GM12801 (cell line): ENCODE data around the gene TESK2.

Source experiments
- CTCF ChIP-seq: IDR thresholded peaks from one replicate; pipeline ENCODE4 v1.5.1; 2011; ENCODE audit warnings: control low read depth; ENCODE audit not compliant: insufficient read length; ENCODE audit errors: extremely low read depth

The TESK2 gene

DNA sequence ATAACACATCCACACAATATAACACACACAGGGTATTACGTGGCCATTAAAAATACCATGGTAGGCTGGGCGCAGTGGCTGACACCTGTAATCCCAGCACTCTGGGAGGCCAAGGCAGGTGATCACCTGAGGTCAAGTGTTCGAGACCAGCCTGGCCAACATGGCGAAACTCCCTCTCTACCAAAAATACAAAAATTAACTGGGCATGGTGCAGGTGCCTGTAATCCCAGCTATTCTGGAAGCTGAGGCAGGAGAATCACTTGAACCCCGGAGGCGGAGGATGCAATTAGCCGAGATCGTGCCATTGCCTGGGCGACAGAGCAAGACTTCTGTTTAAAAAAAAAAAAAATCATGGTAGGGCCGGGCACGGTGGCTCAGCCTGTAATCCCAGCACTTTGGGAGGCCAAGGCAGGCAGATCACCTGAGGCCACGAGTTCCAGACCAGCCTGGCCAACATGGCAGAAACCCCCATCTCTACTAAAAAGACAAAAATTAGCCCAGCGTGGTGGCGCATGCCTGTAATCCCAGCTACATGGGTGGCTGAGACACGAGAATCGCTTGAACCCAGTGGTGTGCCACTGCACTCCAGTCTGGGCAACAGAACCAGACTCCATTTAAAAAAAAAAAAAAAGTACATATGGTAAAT lies 188.3 kb downstream of the TESK2 start:
- no peak for TF ChIP-seq CTCF

DNA sequence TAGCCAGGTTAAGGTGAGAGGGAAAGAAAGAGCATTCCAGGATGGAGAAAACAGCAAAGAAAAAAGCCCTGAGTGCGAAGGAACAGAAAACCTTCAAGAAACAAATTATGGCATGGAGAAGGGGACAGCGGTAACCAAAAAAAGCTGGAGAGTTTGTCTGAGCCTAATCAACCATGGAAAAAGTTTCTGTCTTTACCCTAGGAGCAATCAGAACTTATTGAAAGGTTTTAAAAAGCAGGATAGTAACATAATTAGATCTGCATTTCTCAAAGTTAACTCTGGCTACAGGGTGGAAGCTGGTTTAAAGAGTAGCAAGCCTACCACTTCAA lies 190.3 kb downstream of the TESK2 start:
- no peak for TF ChIP-seq CTCF

- no peak for TF ChIP-seq CTCF
These were observed 190.8 kb downstream of the TESK2 start for GRCh38 chr1:45299981-45300668.

DNA sequence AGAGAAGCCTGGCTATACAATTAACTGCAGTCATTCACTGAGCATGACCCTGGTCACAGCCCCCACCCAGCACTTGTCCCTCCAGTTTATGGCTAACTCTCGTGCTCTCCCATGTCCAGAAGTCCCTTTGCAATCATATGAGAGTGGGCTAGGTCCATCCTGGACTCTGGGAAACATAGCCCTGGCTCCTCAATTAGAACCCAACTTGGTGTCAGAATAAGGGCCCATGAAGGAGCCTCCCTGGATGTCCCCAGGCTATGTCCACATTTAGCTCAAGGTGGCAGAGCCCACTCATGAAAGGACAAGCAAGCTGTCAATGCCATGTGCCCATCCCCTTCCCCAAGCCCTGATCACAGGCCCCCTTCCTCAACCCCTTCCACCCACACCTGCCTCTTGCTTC lies 191.7 kb downstream of the TESK2 start:
- no peak for TF ChIP-seq CTCF

DNA sequence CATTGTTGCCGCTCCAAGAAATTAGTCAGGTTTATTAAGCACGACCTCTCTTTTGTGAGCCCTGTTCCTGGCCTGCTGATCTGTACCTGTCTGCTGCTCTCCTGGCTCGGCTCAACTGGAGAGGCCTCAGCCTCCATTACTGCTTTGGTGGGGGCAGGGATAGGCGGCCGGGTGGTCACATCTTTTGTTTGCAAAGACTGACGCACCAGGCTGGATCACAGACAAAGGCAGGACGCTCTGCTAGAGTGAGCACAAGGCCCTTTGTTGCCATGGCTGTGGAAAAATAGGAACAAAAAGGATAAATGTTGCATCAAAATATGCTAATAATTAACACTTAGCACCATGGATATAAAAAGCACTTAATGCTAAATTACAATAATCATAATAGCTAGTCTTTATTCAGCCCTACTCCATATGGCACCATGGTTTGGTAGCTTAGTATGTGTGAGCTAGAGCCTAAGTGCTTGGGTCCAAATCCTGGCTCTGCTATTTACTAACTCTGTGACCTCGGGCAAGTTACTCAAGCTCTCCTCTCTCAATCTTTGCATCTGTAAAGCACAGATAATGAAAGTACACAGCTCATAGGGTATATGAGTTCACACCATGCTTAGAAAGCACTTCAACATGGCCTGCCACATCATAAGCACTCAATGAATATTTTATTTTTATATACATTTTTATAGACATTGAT lies 193.2 kb downstream of the TESK2 start:
- no peak for TF ChIP-seq CTCF
